ENCODE results near the gene CHRNB4. TPM values are rescaled to one million over a fixed set of nuclear protein-coding genes. Genes with fewer than 3 reads are reported as not detected.

The CHRNB4 gene
- total RNA-seq, 1 donor from 2014 or later = not detected

GRCh38 chr15:78682693-78683410, 41.8 kb upstream of the CHRNB4 start:
- H3K4me3 Mint-ChIP-seq (ENCODE audit: unreplicated experiment) = no peak overlapping the region
- peaks cover 2% of the 10 kb centered on the region for H3K27me3 Mint-ChIP-seq (ENCODE audit: unreplicated experiment)
- no peak overlapping the region for H3K27ac Mint-ChIP-seq (ENCODE audit: unreplicated experiment)
- peaks cover 9% of the 10 kb centered on the region for H3K4me1 Mint-ChIP-seq (ENCODE audit: unreplicated experiment)
- no peak for DNase-seq (ENCODE audit: low spot score)
- no peak for TF ChIP-seq CTCF (IDR thresholded peaks at IDR 0.05; ENCODE audit: unreplicated experiment)
- H3K9me3 Mint-ChIP-seq (ENCODE audit: unreplicated experiment) = no peaks in the 10 kb centered on the region
- no peaks in the 10 kb centered on the region for H3K36me3 Mint-ChIP-seq (ENCODE audit: low read depth, unreplicated experiment)

GRCh38 chr15:78682004-78682651, 41.1 kb upstream of the CHRNB4 start:
- TF ChIP-seq CTCF (IDR thresholded peaks at IDR 0.05; ENCODE audit: unreplicated experiment) = no peak
- Mint-ChIP-seq H3K27me3 (ENCODE audit: unreplicated experiment) (peaks cover 2% of the 10 kb centered on the region), H3K9me3 (ENCODE audit: unreplicated experiment) (no peaks in the 10 kb centered on the region), H3K4me3 (ENCODE audit: unreplicated experiment) (no peak overlapping the region), H3K4me1 (ENCODE audit: unreplicated experiment) (peaks cover 9% of the 10 kb centered on the region), H3K36me3 (ENCODE audit: low read depth, unreplicated experiment) (no peaks in the 10 kb centered on the region), H3K27ac (ENCODE audit: unreplicated experiment) (no peak overlapping the region)
- no peak for DNase-seq (ENCODE audit: low spot score)

- no peak for DNase-seq (ENCODE audit: low spot score)
- TF ChIP-seq CTCF (IDR thresholded peaks at IDR 0.05; ENCODE audit: unreplicated experiment) = no peak
- Mint-ChIP-seq H3K27ac (ENCODE audit: unreplicated experiment) (no peak overlapping the region), H3K27me3 (ENCODE audit: unreplicated experiment) (peaks cover 2% of the 10 kb centered on the region), H3K4me3 (ENCODE audit: unreplicated experiment) (no peak overlapping the region), H3K9me3 (ENCODE audit: unreplicated experiment) (no peaks in the 10 kb centered on the region), H3K36me3 (ENCODE audit: low read depth, unreplicated experiment) (no peaks in the 10 kb centered on the region), H3K4me1 (ENCODE audit: unreplicated experiment) (peaks cover 9% of the 10 kb centered on the region)
Observed at GRCh38 chr15:78681281-78682003, 40.4 kb upstream of the CHRNB4 start.

- Mint-ChIP-seq H3K4me1 (ENCODE audit: unreplicated experiment) (peaks cover 4% of the 10 kb centered on the region), H3K4me3 (ENCODE audit: unreplicated experiment) (no peak overlapping the region), H3K27ac (ENCODE audit: unreplicated experiment) (no peak overlapping the region), H3K36me3 (ENCODE audit: low read depth, unreplicated experiment) (no peaks in the 10 kb centered on the region), H3K9me3 (ENCODE audit: unreplicated experiment) (no peaks in the 10 kb centered on the region), H3K27me3 (ENCODE audit: unreplicated experiment) (peaks cover 2% of the 10 kb centered on the region)
- TF ChIP-seq CTCF (IDR thresholded peaks at IDR 0.05; ENCODE audit: unreplicated experiment) = no peak
- DNase-seq (ENCODE audit: low spot score) = no peak
Observed at GRCh38 chr15:78680431-78681075, 39.5 kb upstream of the CHRNB4 start.

Measured in endothelial cell (in vitro differentiated cells).